ENCODE data around the gene NLRP12. TPM values are rescaled to one million over a fixed set of nuclear protein-coding genes. Genes with fewer than 3 reads are reported as not detected.
A peak's percentile ranks its signal among the peaks of the same experiment; 100 is the strongest.
"Not testable (repeated sequence)": the region's sequence is repeated elsewhere in the genome, so short reads cannot be mapped to it uniquely, and the experiment has no call there.

NLRP12 gene
- total RNA-seq, 1 donor from 2014 or later = not detected

- Mint-ChIP-seq H3K9me3 (no peaks in the 10 kb centered on the region), H3K27me3 (no peaks in the 10 kb centered on the region), H3K27ac (no peak overlapping the region), H3K4me3 (no peak overlapping the region), H3K4me1 (ENCODE audit: unreplicated experiment) (no peaks in the 10 kb centered on the region), H3K36me3 (no peaks in the 10 kb centered on the region)
- DNase-seq (ENCODE audit: extremely low spot score, unreplicated experiment) = no peak
- no peak for TF ChIP-seq CTCF (conservative IDR thresholded peaks at IDR 0.05)
Measured at GRCh38 chr19:53782698-53783097, 41.4 kb downstream of the NLRP12 start.

- H3K27ac Mint-ChIP-seq; H3K36me3 Mint-ChIP-seq; H3K4me1 Mint-ChIP-seq (ENCODE audit: unreplicated experiment); H3K4me3 Mint-ChIP-seq; DNase-seq (ENCODE audit: extremely low spot score, unreplicated experiment); H3K9me3 Mint-ChIP-seq; H3K27me3 Mint-ChIP-seq: not testable (repeated sequence)
Measured at GRCh38 chr19:53781332-53781731, 42.8 kb downstream of the NLRP12 start.

DNA sequence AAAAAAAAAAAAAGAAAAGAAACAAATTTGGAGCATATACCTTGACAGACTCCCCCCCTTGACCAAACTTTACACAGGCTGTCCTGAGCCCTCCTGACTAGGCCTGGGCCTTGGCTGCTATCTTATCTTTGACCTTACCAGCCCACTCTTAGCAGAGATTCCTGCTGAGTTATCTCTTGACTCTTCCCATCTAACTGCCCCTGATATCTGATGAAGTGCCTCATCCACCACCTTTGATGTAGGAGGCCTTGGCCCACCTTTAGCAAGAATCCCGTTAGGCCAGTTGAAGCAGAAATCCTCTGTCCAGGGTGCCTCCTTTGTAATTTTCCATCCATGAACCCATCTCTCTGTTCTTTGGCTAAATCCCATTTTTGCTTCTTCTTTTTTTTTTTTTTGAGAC is 43.6 kb downstream of the NLRP12 start:
- no peaks in the 10 kb centered on the region for H3K27me3 Mint-ChIP-seq
- no peaks in the 10 kb centered on the region for H3K36me3 Mint-ChIP-seq
- H3K4me1 Mint-ChIP-seq (ENCODE audit: unreplicated experiment) = no peaks in the 10 kb centered on the region
- no peak for TF ChIP-seq CTCF (conservative IDR thresholded peaks at IDR 0.05)
- H3K9me3 Mint-ChIP-seq = no peaks in the 10 kb centered on the region
- H3K4me3 Mint-ChIP-seq = no peak overlapping the region
- peak overlapping the region; percentile 86 for H3K27ac Mint-ChIP-seq
- no peak for DNase-seq (ENCODE audit: extremely low spot score, unreplicated experiment)

DNA sequence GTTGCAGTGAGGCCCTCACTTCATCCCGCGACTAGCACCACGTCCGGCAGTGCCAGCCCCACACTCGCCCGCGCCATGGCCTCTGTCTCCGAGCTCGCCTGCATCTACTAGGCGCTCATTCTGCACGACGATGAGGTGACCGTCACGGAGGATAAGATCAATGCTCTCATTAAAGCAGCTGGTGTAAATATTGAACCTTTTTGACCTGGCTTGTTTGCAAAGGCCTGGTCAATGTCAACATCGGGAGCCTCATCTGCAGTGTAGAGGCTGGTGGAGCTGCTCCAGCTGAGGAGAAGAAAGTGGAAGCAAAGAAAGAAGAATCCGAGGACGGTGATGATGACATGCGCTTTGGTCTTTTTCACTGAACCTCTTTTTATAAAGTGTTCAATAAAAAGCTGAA is 48.6 kb downstream of the NLRP12 start:
- peaks cover 6% of the 10 kb centered on the region for H3K27me3 Mint-ChIP-seq
- no peaks in the 10 kb centered on the region for H3K36me3 Mint-ChIP-seq
- no peak for DNase-seq (ENCODE audit: extremely low spot score, unreplicated experiment)
- H3K27ac Mint-ChIP-seq = no peak overlapping the region
- H3K9me3 Mint-ChIP-seq = no peaks in the 10 kb centered on the region
- H3K4me1 Mint-ChIP-seq (ENCODE audit: unreplicated experiment) = peaks cover 7% of the 10 kb centered on the region
- no peak for TF ChIP-seq CTCF (conservative IDR thresholded peaks at IDR 0.05)
- H3K4me3 Mint-ChIP-seq = no peak overlapping the region

DNA sequence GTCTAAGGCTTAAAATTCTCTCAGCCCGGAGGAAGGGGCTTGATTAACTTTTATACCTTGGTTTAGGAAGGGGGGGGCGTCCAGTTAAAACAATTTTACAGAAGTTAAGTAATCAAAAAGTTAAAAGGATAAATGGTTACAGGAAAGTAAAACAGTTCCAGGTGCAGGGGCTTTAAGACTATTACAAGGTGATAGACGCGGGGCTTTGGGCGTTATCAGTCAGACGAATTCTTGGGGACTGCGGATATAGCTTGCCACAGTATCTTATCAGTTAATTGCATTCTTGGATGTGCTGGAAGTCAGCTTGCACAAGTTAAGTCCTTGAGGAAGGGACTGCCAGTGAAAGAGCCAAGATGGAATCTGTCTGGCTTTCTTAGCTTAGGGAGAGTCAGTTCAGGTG is 49.6 kb downstream of the NLRP12 start:
- not testable (repeated sequence) for H3K9me3 Mint-ChIP-seq; H3K4me1 Mint-ChIP-seq (ENCODE audit: unreplicated experiment); H3K36me3 Mint-ChIP-seq; H3K27me3 Mint-ChIP-seq; DNase-seq (ENCODE audit: extremely low spot score, unreplicated experiment); H3K4me3 Mint-ChIP-seq
- peak overlapping the region; percentile 79 for H3K27ac Mint-ChIP-seq

GRCh38 chr19:53773999-53774398 is 50.1 kb downstream of the NLRP12 start:
- Mint-ChIP-seq H3K9me3 (no peaks in the 10 kb centered on the region), H3K4me3 (no peak overlapping the region), H3K36me3 (no peaks in the 10 kb centered on the region), H3K27me3 (peaks cover 6% of the 10 kb centered on the region), H3K4me1 (ENCODE audit: unreplicated experiment) (peaks cover 7% of the 10 kb centered on the region), H3K27ac (peak overlapping the region; percentile 79)
- DNase-seq (ENCODE audit: extremely low spot score, unreplicated experiment) = no peak
- TF ChIP-seq CTCF (conservative IDR thresholded peaks at IDR 0.05) = no peak

GRCh38 chr19:53772943-53773342 is 51.2 kb downstream of the NLRP12 start:
- H3K9me3 Mint-ChIP-seq = no peaks in the 10 kb centered on the region
- no peak for DNase-seq (ENCODE audit: extremely low spot score, unreplicated experiment)
- peak overlapping the region; percentile 37 for H3K4me3 Mint-ChIP-seq
- H3K27ac Mint-ChIP-seq = peak overlapping the region; percentile 71
- H3K27me3 Mint-ChIP-seq = peaks cover 6% of the 10 kb centered on the region
- no peaks in the 10 kb centered on the region for H3K36me3 Mint-ChIP-seq
- TF ChIP-seq CTCF (conservative IDR thresholded peaks at IDR 0.05) = peak; percentile 79
- H3K4me1 Mint-ChIP-seq (ENCODE audit: unreplicated experiment) = peaks cover 7% of the 10 kb centered on the region
